Adipose tissue (tissue), 3 donors: ENCODE results near the gene NUDT11. TPM values are rescaled to one million over a fixed set of nuclear protein-coding genes. Genes with fewer than 3 reads are reported as not detected.

ENCODE experiments used
- polyA plus RNA-seq, 3 donors: library from polyadenylated mRNA; stranded (reverse); fragments of 200-250 nt; gene quantifications; one replicate each; pipeline ENCODE4 v1.2.3, GENCODE V29; 2013
- donor health status: healthy with polysubstance abuse.
- donor health status: Bipolar disorder and iron deficiency.
- donor health status: healthy.

NUDT11 gene
- polyA plus RNA-seq, 3 donors, result 0.22 to 1.1 (median 0.89) TPM

Other genes with a start within 250 kb of the NUDT11 start
- under 1 TPM; 0.12 to 0.67 (median 0.46) TPM for gene NUDT10, start 163.8 kb downstream of the NUDT11 start, polyA plus RNA-seq
- gene CENPVL3, start 122.3 kb upstream of the NUDT11 start, polyA plus RNA-seq, result not detected
- not detected for gene CENPVL2, start 186.2 kb upstream of the NUDT11 start, polyA plus RNA-seq
- not detected for gene CENPVL1, start 213.9 kb upstream of the NUDT11 start, polyA plus RNA-seq
- gene GSPT2, start 246.8 kb upstream of the NUDT11 start, polyA plus RNA-seq, result 1 to 10 TPM; 3.2 to 4.5 (median 4.3) TPM